ENCODE data around the gene S1PR1.

S1PR1 gene

GRCh38 chr1:101196668-101197067 is 40.2 kb upstream of the S1PR1 start:
- H4K12ac ChIP-seq (ENCODE audit: low read depth, low read length) = no peak overlapping the region
- no peak overlapping the region for H4K91ac ChIP-seq (ENCODE audit: low read depth, low read length)
- H2AK5ac ChIP-seq (ENCODE audit: low read length) = no peak overlapping the region
- H2BK120ac ChIP-seq (ENCODE audit: insufficient read depth, low read length, poor library complexity) = no peak overlapping the region
- no peak overlapping the region for H3K4me3 ChIP-seq (ENCODE audit: low read depth, low read length)
- H3K79me1 ChIP-seq (ENCODE audit: low read length) = no peaks in the 10 kb centered on the region
- no peaks in the 10 kb centered on the region for H3K27me3 ChIP-seq (ENCODE audit: insufficient read depth, low read length)
- no peak overlapping the region for H3K9ac ChIP-seq (ENCODE audit: low read length)
- no peak for DNase-seq
- no peak overlapping the region for H2BK5ac ChIP-seq (ENCODE audit: low read depth, low read length, poor library complexity)
- H3K27ac ChIP-seq (ENCODE audit: low read depth, low read length) = no peak overlapping the region
- H4K8ac ChIP-seq (ENCODE audit: low read depth, low read length) = no peak overlapping the region
- H3K36me3 ChIP-seq (ENCODE audit: control insufficient read depth in 1 of 2, insufficient read depth in 2 of 2, low read length in 2 of 2) = no peaks in the 10 kb centered on the region
- H3K4ac ChIP-seq (ENCODE audit: low read depth, low read length) = no peak overlapping the region
- WGBS (ENCODE audit: extremely low coverage, insufficient coverage, insufficient read length) = no CpG with 5 or more reads among the region's 2 CpGs
- no peak overlapping the region for H3K4me2 ChIP-seq (ENCODE audit: low read length)
- H2AFZ ChIP-seq (ENCODE audit: insufficient read depth, low read length, poor library complexity) = no peak overlapping the region
- H2BK12ac ChIP-seq (ENCODE audit: low read length) = no peak overlapping the region
- no peaks in the 10 kb centered on the region for H3K79me2 ChIP-seq (ENCODE audit: control insufficient read depth, insufficient read depth, low read length, poor library complexity)
- no peak overlapping the region for H3K23ac ChIP-seq (ENCODE audit: low read length)
- no peak overlapping the region for H3K18ac ChIP-seq (ENCODE audit: low read length)
- H3K14ac ChIP-seq (ENCODE audit: low read length) = no peak overlapping the region
- H3K9me3 ChIP-seq (ENCODE audit: insufficient read depth, low read depth, low read length) = no peaks in the 10 kb centered on the region
- H3K4me1 ChIP-seq (ENCODE audit: control insufficient read depth in 1 of 2, insufficient read depth in 2 of 2, low read length in 2 of 2) = peaks cover 0 to 4% of the 10 kb centered on the region in 2 experiments

- Histone ChIP-seq H4K91ac (ENCODE audit: low read depth, low read length) (no peak overlapping the region), H2BK120ac (ENCODE audit: insufficient read depth, low read length, poor library complexity) (no peak overlapping the region), H3K4ac (ENCODE audit: low read depth, low read length) (no peak overlapping the region), H3K4me1 (ENCODE audit: control insufficient read depth in 1 of 2, insufficient read depth in 2 of 2, low read length in 2 of 2) (peaks cover 0 to 4% of the 10 kb centered on the region in 2 experiments), H3K4me2 (ENCODE audit: low read length) (no peak overlapping the region), H3K79me2 (ENCODE audit: control insufficient read depth, insufficient read depth, low read length, poor library complexity) (no peaks in the 10 kb centered on the region), H4K8ac (ENCODE audit: low read depth, low read length) (no peak overlapping the region), H3K14ac (ENCODE audit: low read length) (no peak overlapping the region), H3K79me1 (ENCODE audit: low read length) (no peaks in the 10 kb centered on the region), H2AFZ (ENCODE audit: insufficient read depth, low read length, poor library complexity) (no peak overlapping the region), H3K36me3 (ENCODE audit: control insufficient read depth in 1 of 2, insufficient read depth in 2 of 2, low read length in 2 of 2) (no peaks in the 10 kb centered on the region), H3K4me3 (ENCODE audit: low read depth, low read length) (no peak overlapping the region), H4K12ac (ENCODE audit: low read depth, low read length) (no peak overlapping the region), H2BK12ac (ENCODE audit: low read length) (no peak overlapping the region), H3K23ac (ENCODE audit: low read length) (no peak overlapping the region), H3K18ac (ENCODE audit: low read length) (no peak overlapping the region), H2AK5ac (ENCODE audit: low read length) (no peak overlapping the region), H3K9me3 (ENCODE audit: insufficient read depth, low read depth, low read length) (no peaks in the 10 kb centered on the region), H3K9ac (ENCODE audit: low read length) (no peak overlapping the region), H3K27me3 (ENCODE audit: insufficient read depth, low read length) (no peaks in the 10 kb centered on the region), H3K27ac (ENCODE audit: low read depth, low read length) (no peak overlapping the region), H2BK5ac (ENCODE audit: low read depth, low read length, poor library complexity) (no peak overlapping the region)
- DNase-seq = no peak
- WGBS (ENCODE audit: extremely low coverage, insufficient coverage, insufficient read length) = no CpG with 5 or more reads among the region's 8 CpGs
These were observed 37.8 kb upstream of the S1PR1 start for GRCh38 chr1:101198842-101199636.

GRCh38 chr1:101199637-101199982 is 37.2 kb upstream of the S1PR1 start:
- Histone ChIP-seq H4K8ac (ENCODE audit: low read depth, low read length) (no peak overlapping the region), H3K79me2 (ENCODE audit: control insufficient read depth, insufficient read depth, low read length, poor library complexity) (no peaks in the 10 kb centered on the region)
- WGBS (ENCODE audit: extremely low coverage, insufficient coverage, insufficient read length) = no CpG with 5 or more reads among the region's 1 CpG

GRCh38 chr1:101200513-101200912 is 36.3 kb upstream of the S1PR1 start:
- whole genome bisulfite sequencing (ENCODE audit: extremely low coverage, insufficient coverage, insufficient read length) = no CpG with 5 or more reads among the region's 2 CpGs
- Histone ChIP-seq H3K4ac (ENCODE audit: low read depth, low read length) (no peak overlapping the region), H3K79me1 (ENCODE audit: low read length) (no peaks in the 10 kb centered on the region), H2BK120ac (ENCODE audit: insufficient read depth, low read length, poor library complexity) (no peak overlapping the region), H3K9ac (ENCODE audit: low read length) (no peak overlapping the region), H3K4me3 (ENCODE audit: low read depth, low read length) (no peak overlapping the region), H3K14ac (ENCODE audit: low read length) (no peak overlapping the region), H2BK5ac (ENCODE audit: low read depth, low read length, poor library complexity) (no peak overlapping the region), H3K4me2 (ENCODE audit: low read length) (no peak overlapping the region), H2BK12ac (ENCODE audit: low read length) (no peak overlapping the region), H3K27ac (ENCODE audit: low read depth, low read length) (no peak overlapping the region), H3K27me3 (ENCODE audit: insufficient read depth, low read length) (no peaks in the 10 kb centered on the region), H3K4me1 (ENCODE audit: control insufficient read depth in 1 of 2, insufficient read depth in 2 of 2, low read length in 2 of 2) (peaks cover 0 to 4% of the 10 kb centered on the region in 2 experiments), H3K23ac (ENCODE audit: low read length) (no peak overlapping the region), H2AFZ (ENCODE audit: insufficient read depth, low read length, poor library complexity) (no peak overlapping the region), H3K9me3 (ENCODE audit: insufficient read depth, low read depth, low read length) (no peaks in the 10 kb centered on the region), H3K79me2 (ENCODE audit: control insufficient read depth, insufficient read depth, low read length, poor library complexity) (no peaks in the 10 kb centered on the region), H4K91ac (ENCODE audit: low read depth, low read length) (no peak overlapping the region), H2AK5ac (ENCODE audit: low read length) (no peak overlapping the region), H4K8ac (ENCODE audit: low read depth, low read length) (no peak overlapping the region), H3K36me3 (ENCODE audit: control insufficient read depth in 1 of 2, insufficient read depth in 2 of 2, low read length in 2 of 2) (no peaks in the 10 kb centered on the region), H3K18ac (ENCODE audit: low read length) (no peak overlapping the region), H4K12ac (ENCODE audit: low read depth, low read length) (no peak overlapping the region)
- peak in 1 of 2 donors; percentile 41 for DNase-seq

More at GRCh38 chr1:101199637-101199982, 37.2 kb upstream of the S1PR1 start:
- no peak for DNase-seq
- no peak overlapping the region for H2BK120ac ChIP-seq (ENCODE audit: insufficient read depth, low read length, poor library complexity)
- H3K36me3 ChIP-seq (ENCODE audit: control insufficient read depth in 1 of 2, insufficient read depth in 2 of 2, low read length in 2 of 2) = no peaks in the 10 kb centered on the region
- no peak overlapping the region for H3K18ac ChIP-seq (ENCODE audit: low read length)
- no peaks in the 10 kb centered on the region for H3K79me1 ChIP-seq (ENCODE audit: low read length)
- H4K91ac ChIP-seq (ENCODE audit: low read depth, low read length) = no peak overlapping the region
- no peak overlapping the region for H3K4ac ChIP-seq (ENCODE audit: low read depth, low read length)
- peaks cover 0 to 4% of the 10 kb centered on the region in 2 experiments for H3K4me1 ChIP-seq (ENCODE audit: control insufficient read depth in 1 of 2, insufficient read depth in 2 of 2, low read length in 2 of 2)
- H3K9me3 ChIP-seq (ENCODE audit: insufficient read depth, low read depth, low read length) = no peaks in the 10 kb centered on the region
- H2AK5ac ChIP-seq (ENCODE audit: low read length) = no peak overlapping the region
- no peak overlapping the region for H3K9ac ChIP-seq (ENCODE audit: low read length)
- H3K4me3 ChIP-seq (ENCODE audit: low read depth, low read length) = no peak overlapping the region
- no peak overlapping the region for H4K12ac ChIP-seq (ENCODE audit: low read depth, low read length)
- H3K4me2 ChIP-seq (ENCODE audit: low read length) = no peak overlapping the region
- H3K27ac ChIP-seq (ENCODE audit: low read depth, low read length) = no peak overlapping the region
- no peak overlapping the region for H2BK12ac ChIP-seq (ENCODE audit: low read length)
- no peak overlapping the region for H3K23ac ChIP-seq (ENCODE audit: low read length)
- no peaks in the 10 kb centered on the region for H3K27me3 ChIP-seq (ENCODE audit: insufficient read depth, low read length)
- no peak overlapping the region for H2AFZ ChIP-seq (ENCODE audit: insufficient read depth, low read length, poor library complexity)
- no peak overlapping the region for H2BK5ac ChIP-seq (ENCODE audit: low read depth, low read length, poor library complexity)
- H3K14ac ChIP-seq (ENCODE audit: low read length) = no peak overlapping the region
